ENCODE measurements around the gene ARPP21. TPM values are rescaled to one million over a fixed set of nuclear protein-coding genes. Genes with fewer than 3 reads are reported as not detected.

Gene ARPP21
- total RNA-seq, 1 experiment from 2014 or later: not detected

DNA sequence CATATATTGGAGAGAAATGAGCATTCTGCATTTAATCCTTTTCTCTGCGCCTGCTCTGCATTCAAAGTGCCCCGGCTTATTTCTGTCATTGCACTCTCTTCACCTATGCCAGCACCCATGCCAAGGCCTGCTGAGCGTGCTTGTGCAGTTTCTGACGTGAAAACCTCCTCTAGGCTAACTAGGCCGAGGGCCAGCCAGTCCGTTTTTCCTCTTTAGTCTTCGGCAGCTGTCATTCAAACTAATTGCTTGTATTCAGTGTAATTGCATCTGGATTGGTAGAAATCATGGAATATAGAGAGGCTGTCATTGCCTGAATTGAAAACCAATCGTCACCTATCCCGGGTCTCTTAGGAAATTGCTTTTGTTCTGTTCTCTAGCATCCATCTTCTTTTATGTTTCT, 94.0 kb downstream of the ARPP21 start:
- DNase-seq (no peak), ATAC-seq (no peak)
- no TSS peak for BruUV-seq (replicated peaks)
- Histone ChIP-seq H3K9me2 (replicated peaks; ENCODE audit: low read length) (no peaks in the 10 kb centered on the region), H2AFZ (ENCODE audit: low read length) (no peak overlapping the region), H3K4me3 (ENCODE audit: low read length) (no peak overlapping the region), H3K27ac (ENCODE audit: low read length) (no peak overlapping the region), H3F3A (ENCODE audit: low read length, unreplicated experiment) (no peaks in the 10 kb centered on the region), H3K4me2 (ENCODE audit: low read length) (no peak overlapping the region), H3K9me3 (ENCODE audit: low read length) (no peaks in the 10 kb centered on the region), H3K79me2 (ENCODE audit: low read length) (no peaks in the 10 kb centered on the region), H3K4me1 (ENCODE audit: insufficient read depth, low read length) (no peaks in the 10 kb centered on the region), H3K9ac (ENCODE audit: low read length) (no peak overlapping the region), H3K36me3 (ENCODE audit: low read depth, low read length) (no peaks in the 10 kb centered on the region), H3K27me3 (ENCODE audit: low read length) (0 out of 2 replicates have a peak, but pooled peaks cover 7% of the 10 kb centered on the region), H4K20me1 (ENCODE audit: low read length) (no peaks in the 10 kb centered on the region)
- no peak for TF ChIP-seq EZH2phosphoT487 (IDR thresholded peaks at IDR 0.05; ENCODE audit: borderline replicate concordance, low read length)
- no peak for TF ChIP-seq CTCF (conservative IDR thresholded peaks at IDR 0.05; ENCODE audit: low read depth, low read length)
- no peak for TF ChIP-seq EZH2 (IDR thresholded peaks at IDR 0.05; ENCODE audit: low read length, unreplicated experiment)
- ChIA-PET CTCF (no interaction called here), POLR2A (ENCODE audit: unreplicated experiment) (no interaction called here)
- intact Hi-C loops (cut with micrococcal nuclease): no loop called here

GRCh38 chr3:35733864-35734263, 94.5 kb downstream of the ARPP21 start:
- Histone ChIP-seq H3K36me3 (ENCODE audit: low read depth, low read length) (no peaks in the 10 kb centered on the region), H3K4me2 (ENCODE audit: low read length) (no peak overlapping the region), H3K4me1 (ENCODE audit: insufficient read depth, low read length) (no peaks in the 10 kb centered on the region), H3K4me3 (ENCODE audit: low read length) (no peak overlapping the region), H3K9ac (ENCODE audit: low read length) (no peak overlapping the region), H2AFZ (ENCODE audit: low read length) (no peak overlapping the region), H3K27me3 (ENCODE audit: low read length) (0 out of 2 replicates have a peak, but pooled peaks cover 7% of the 10 kb centered on the region), H3K9me2 (replicated peaks; ENCODE audit: low read length) (no peaks in the 10 kb centered on the region), H3K27ac (ENCODE audit: low read length) (no peak overlapping the region), H3K79me2 (ENCODE audit: low read length) (no peaks in the 10 kb centered on the region), H4K20me1 (ENCODE audit: low read length) (no peaks in the 10 kb centered on the region), H3F3A (ENCODE audit: low read length, unreplicated experiment) (no peaks in the 10 kb centered on the region), H3K9me3 (ENCODE audit: low read length) (no peaks in the 10 kb centered on the region)
- ChIA-PET CTCF (no interaction called here), POLR2A (ENCODE audit: unreplicated experiment) (no interaction called here)
- ATAC-seq (no peak), DNase-seq (no peak)
- TF ChIP-seq CTCF (conservative IDR thresholded peaks at IDR 0.05; ENCODE audit: low read depth, low read length) (no peak), EZH2phosphoT487 (IDR thresholded peaks at IDR 0.05; ENCODE audit: borderline replicate concordance, low read length) (no peak), EZH2 (IDR thresholded peaks at IDR 0.05; ENCODE audit: low read length, unreplicated experiment) (no peak)
- no TSS peak for BruUV-seq (replicated peaks)
- intact Hi-C loops (cut with micrococcal nuclease): no loop called here

- intact Hi-C loops (cut with micrococcal nuclease): no loop called here
- ChIA-PET POLR2A (ENCODE audit: unreplicated experiment) (no interaction called here), CTCF (no interaction called here)
- Histone ChIP-seq H3K27me3 (ENCODE audit: low read length) (0 out of 2 replicates have a peak, but pooled peaks cover 7% of the 10 kb centered on the region), H3K4me2 (ENCODE audit: low read length) (no peak overlapping the region), H4K20me1 (ENCODE audit: low read length) (no peaks in the 10 kb centered on the region), H2AFZ (ENCODE audit: low read length) (no peak overlapping the region), H3K4me1 (ENCODE audit: insufficient read depth, low read length) (no peaks in the 10 kb centered on the region), H3K79me2 (ENCODE audit: low read length) (no peaks in the 10 kb centered on the region), H3K27ac (ENCODE audit: low read length) (no peak overlapping the region), H3F3A (ENCODE audit: low read length, unreplicated experiment) (no peaks in the 10 kb centered on the region), H3K36me3 (ENCODE audit: low read depth, low read length) (no peaks in the 10 kb centered on the region), H3K9me2 (replicated peaks; ENCODE audit: low read length) (no peaks in the 10 kb centered on the region), H3K4me3 (ENCODE audit: low read length) (no peak overlapping the region), H3K9me3 (ENCODE audit: low read length) (no peaks in the 10 kb centered on the region), H3K9ac (ENCODE audit: low read length) (no peak overlapping the region)
- BruUV-seq (replicated peaks): no TSS peak
- DNase-seq (no peak), ATAC-seq (no peak)
- TF ChIP-seq EZH2phosphoT487 (IDR thresholded peaks at IDR 0.05; ENCODE audit: borderline replicate concordance, low read length): no peak
- TF ChIP-seq CTCF (conservative IDR thresholded peaks at IDR 0.05; ENCODE audit: low read depth, low read length): no peak
- TF ChIP-seq EZH2 (IDR thresholded peaks at IDR 0.05; ENCODE audit: low read length, unreplicated experiment): no peak
Observed at GRCh38 chr3:35737080-35737479, 97.8 kb downstream of the ARPP21 start.
